GM18517 (cell line): Measurements from ENCODE around the gene MAP2K6.

ENCODE experiments used
- ATAC-seq: cut with Tn5 transposase; IDR thresholded peaks from one replicate; pipeline ENCODE4 v1.9.1; 2021; ENCODE audit warnings: mild to moderate bottlenecking, moderate library complexity; ENCODE audit not compliant: unreplicated experiment

The MAP2K6 gene

DNA sequence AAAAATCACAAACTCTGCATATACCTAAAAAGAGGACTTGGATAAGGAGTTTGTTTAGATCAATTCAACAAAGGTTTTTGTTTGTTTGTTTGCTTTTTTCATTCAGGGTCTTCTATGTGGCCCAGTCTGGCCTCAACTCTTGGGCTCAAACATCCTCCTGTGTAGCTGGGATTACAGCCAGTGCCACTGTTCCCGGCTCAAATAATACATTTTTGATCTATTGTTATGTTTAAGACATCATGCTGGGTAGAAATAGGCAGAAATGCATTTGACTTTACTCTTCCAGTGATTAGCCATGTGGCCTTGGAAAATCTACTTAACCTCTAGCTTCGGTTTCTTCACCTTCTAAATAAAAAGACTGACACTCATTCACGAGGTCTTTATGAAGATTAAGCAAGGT is 11.5 kb downstream of the MAP2K6 start:
- ATAC-seq: no peak

DNA sequence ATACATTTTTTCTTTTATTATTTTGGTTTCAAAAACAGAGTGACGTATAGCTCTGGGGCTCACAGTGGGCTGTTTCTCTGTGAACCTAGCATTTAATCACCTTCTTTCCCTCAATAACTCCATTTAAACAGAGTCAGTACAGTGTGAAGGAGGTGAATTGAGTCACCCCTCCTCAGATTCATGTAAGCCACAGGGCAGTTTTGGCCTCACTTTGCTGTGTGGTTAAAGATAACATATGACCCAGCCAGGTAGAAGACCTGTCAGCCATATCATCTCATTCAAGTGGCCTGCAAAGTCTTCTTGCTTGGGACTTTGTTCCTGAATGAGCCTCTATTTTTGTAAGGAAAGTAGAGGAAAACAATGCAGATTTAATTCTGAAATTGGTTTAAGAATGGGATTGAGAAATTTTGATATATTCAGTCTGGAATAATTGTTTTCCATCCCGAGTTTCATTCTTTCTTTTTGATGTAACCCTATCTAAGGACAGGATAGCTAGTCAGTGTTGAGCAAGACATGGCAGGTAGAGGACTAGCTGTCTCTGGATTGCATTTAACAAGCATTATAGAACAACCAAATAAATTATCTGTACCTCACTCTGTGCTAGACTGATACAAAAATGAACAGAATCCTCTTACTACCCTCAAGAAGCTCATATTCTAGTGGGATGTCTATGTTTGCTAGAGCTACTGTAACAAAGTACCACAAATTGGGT is 13.1 kb downstream of the MAP2K6 start:
- ATAC-seq: no peak

DNA sequence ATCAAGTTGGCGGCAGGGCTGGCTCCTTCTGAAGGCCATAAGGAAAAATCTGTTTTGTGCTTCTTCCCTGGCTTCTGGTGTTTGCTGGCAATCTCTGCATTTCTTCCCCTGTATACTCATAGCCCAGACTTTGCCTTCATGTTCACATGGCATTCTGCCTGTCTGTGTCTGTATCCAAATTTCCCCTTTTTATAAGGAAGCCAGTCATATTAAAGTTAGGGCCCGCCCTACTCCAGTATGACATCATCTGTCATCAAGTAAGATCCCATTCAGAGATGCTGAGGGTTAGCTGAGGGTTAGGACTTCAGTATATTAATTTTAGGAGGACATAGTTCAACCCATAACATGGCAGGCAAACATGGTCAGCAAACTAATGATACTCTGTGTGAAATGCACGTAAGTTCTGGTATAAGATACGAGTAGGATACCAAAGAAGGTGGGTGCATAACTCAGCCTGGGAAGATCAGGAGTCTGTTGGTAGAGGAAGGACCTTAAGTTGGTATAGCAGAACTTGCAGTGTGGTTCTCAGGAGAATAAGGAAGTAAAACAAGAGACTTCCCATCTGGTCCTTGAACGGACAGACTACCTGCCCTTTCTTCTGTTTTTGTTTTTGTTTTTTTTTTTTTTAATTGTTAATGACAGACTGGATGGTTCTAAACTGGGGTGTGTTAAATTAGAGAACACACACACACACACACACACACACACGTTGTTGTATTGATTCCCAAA is 13.9 kb downstream of the MAP2K6 start:
- ATAC-seq: no peak

DNA sequence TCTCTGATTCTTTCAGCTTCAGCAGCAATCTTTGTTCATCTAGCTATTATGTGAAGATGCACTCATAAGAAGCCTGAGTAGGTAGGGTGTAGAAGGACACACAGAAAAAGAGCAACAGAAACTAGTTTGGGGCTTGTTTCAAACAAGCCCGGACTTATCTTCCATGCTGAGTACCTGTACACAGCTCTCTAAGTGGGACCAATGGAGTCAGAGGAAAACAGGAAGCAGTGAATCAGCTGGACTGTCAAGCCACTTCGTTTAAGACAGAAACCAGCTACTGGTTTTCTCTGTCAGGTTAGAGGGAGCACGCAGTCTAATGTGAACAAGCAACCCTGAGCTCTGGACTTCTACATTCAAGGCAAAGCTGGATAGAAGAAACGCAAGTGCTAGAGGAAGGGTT is 16.0 kb downstream of the MAP2K6 start:
- peak; percentile 63 for ATAC-seq

DNA sequence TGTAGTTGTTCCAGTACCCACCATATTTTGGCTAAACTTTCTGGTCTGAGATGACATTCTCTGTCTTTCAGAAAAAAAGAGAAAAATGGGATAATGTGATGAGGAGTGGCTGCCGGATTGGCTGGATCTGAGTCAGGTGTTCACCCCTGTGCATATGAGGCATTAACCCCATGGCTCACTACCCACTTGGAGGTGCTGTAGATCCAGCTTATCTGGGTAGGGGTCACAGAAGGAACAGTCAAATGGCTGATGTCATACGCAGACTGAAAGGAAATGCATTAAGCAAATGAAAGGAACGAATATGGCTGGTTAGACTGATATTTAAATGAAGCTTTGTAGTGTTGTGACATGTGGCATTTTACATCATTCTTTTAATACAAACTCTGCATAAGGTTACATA is 17.3 kb downstream of the MAP2K6 start:
- no peak for ATAC-seq

DNA sequence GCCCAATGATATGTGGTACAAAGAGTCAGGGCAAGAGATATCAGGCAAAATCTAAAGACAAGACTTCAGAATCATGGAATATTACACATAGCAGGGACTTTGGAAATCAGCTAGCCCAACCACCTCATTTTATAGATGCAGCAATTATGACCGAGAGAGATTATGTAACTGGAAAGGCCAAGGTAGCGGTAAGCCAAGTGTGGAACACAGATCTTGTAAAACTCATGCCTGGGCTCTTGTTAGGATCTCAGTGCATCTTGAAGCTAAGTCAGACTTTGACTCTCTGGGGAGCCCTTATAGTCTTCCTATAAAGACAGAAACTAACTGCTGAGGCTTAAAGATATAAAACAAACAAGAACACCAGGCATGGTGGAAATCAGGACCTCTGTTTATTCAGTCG is 18.6 kb downstream of the MAP2K6 start:
- ATAC-seq: no peak

DNA sequence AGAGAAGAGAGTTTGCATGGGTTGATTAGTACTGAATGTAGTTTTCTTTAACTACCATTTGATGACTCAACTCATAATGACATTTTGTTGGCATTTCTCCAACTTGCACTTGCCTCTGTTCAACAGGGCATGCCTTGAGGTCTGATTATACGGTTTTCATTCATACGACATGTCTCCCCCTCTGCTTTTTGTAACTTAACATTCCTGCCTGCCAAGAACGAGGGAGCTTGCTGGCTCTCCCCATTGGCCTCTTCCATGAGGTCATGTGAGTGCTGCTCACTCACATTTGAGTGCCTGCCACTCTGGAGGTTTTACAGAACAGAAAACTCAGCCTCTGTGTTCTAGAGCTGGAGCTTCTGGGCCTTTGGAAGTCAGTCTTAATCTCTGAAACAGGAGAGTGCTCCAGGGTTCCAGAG is 19.7 kb downstream of the MAP2K6 start:
- no peak for ATAC-seq

DNA sequence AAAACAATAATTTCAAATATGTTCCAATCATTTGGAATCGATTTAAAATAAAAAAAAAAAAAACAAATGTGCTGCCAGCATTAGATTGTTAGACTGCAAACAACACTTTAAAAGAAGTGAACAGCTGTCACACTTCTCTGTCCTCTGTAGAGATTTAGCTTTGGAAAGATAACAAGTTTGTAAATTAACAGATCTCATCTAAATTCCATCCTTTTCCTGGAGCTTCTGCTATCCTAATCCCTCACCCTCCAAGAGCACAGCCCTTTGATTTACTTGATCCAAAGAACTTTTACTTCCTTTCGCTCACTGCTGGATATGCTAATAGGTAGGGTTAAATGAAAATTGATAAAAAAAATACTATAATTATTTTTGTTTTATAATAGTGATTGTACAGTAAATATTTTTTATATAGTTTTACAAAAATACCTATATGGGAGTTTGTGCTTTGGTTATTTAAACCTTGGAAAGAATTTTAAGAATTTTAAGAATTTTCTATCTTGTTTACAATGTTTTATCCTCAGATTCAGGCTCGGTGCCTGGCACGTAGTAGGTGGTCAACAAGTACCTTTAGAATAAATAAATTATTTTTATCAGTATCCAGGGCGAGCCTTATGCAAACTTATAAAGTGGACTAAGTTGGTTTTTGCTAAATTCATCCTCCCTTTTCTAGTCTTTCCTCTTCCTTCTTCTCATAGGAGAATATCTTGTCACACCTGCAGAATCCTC is 21.6 kb downstream of the MAP2K6 start:
- no peak for ATAC-seq

DNA sequence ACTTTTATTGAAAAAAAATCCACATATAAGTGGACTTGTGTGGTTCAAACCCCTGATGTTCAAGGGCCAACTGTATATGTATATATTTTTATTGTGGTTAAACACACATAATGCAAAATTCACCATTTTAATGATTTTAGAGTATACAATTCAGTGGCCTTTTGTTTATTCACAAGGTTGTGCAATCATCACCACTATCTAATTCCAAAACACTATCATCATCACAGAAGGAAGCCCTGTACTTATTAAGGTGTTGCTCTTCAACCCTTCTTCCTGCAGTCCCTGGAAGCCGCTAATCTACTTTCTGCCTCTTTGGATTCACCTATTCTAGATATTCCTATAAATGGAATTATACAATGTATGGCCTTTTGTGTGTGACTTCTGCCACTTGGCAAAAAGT is 23.0 kb downstream of the MAP2K6 start:
- no peak for ATAC-seq

DNA sequence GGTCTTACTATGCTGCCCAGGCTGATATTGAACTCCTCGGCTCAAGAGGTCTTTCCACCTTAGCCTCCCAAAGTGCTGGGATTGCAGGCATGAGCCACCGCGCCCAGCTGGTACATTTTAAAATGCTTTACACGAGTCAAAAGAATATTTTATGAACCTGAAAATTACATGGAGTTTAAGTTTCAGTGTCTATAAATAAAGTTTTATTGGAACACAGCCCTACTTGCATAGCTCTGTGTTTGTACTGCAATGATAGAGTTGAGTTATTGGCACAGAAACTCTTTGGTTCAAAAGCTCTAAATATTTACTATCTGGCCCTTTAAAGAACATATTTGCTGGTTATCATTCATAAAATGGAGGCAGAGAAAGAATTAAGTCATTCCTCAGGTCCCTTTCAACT is 24.3 kb downstream of the MAP2K6 start:
- ATAC-seq: no peak

DNA sequence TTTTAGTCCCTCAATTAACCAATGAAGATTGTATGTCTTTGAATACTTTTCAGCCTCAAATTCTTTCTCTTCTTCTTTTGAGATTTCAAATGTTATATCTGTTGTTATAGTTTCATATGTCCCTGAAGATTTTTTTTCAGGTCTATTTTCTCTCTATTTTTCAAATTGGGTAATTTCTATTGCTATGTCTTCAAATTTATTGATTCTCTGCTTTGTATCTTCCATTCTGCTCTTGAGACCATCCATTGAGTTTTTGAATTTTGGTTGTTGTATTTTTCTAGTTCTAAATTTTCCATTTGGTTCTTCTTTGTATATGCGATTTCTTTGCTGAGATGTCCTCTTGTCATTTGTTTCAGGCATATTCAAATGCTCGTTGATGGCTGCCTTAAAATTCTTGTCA is 26.7 kb downstream of the MAP2K6 start:
- no peak for ATAC-seq

DNA sequence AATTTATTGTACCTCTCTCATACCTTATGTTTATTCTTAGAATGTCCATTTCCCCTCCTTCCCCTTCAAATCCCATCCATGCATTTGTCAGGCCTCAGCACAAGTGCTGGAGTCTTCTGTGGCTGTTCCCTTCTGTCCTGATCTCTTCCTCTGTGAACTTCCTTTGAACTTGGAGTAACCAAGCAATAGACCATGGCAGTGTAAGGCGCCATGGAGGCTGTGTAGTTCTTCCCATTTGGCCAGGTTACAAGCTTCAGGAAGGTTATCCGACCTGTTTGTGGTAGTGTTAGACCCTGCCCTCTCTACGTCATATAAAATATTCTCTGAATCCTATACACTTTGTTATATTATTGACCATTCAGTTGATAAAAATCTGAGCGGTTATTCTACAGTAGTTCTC is 28.6 kb downstream of the MAP2K6 start:
- ATAC-seq: no peak

DNA sequence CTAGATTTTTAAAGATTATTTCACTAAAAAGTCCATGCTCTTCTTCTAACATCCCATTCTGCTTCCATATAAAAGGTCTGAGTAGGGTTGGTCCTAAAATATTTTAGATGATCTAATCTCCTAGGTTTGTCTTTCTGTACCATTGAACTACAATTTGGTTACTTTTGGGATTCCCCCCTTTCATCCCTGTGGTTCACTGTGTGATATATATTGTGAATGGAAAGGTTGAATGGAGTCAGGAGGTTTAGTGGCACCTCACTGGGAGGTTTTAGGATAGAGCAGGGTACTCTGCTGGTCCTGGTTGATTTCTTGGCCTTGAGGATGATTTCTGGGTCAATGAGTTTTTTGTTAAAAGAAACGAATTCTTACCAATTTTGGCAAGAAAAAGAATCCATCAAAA is 29.5 kb downstream of the MAP2K6 start:
- no peak for ATAC-seq

DNA sequence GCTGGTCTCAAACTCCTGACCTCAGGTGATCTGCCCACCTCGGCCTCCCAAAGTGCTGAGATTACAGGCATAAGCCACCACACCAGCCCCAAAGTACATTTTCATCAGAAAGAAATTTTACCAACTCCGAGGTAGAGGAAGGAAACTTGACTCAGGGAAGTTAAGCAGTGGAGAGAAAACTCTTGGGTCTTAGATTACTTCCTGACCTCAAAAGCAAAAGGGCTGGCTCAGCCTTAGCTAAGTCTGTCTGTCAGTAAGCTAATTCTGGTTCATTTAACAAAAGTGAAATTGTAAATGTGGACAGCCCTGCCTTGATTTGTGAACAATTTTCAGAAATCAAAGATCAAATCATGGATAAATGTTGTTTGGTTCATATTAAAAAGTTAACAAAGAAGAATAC is 30.6 kb downstream of the MAP2K6 start:
- ATAC-seq: no peak

DNA sequence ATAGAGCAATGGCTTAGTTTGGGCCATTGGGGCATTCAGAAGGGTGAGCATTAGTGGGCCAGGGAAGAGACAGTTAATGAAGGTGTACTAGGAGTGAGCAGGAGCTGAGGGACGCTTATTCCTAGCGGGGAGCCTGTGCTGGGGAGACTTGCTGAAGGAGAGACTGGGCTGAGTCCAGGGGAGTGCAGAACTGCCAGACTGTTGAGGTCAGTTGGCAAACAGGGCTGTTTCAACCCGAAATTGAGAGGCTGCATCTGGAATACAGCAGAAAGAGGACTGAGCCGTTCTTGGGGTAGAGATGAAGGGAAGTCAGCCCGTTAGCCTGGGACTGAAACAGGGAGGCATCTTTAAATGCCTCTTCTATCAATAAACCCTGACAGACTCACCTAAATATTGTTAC is 33.2 kb downstream of the MAP2K6 start:
- ATAC-seq: no peak

DNA sequence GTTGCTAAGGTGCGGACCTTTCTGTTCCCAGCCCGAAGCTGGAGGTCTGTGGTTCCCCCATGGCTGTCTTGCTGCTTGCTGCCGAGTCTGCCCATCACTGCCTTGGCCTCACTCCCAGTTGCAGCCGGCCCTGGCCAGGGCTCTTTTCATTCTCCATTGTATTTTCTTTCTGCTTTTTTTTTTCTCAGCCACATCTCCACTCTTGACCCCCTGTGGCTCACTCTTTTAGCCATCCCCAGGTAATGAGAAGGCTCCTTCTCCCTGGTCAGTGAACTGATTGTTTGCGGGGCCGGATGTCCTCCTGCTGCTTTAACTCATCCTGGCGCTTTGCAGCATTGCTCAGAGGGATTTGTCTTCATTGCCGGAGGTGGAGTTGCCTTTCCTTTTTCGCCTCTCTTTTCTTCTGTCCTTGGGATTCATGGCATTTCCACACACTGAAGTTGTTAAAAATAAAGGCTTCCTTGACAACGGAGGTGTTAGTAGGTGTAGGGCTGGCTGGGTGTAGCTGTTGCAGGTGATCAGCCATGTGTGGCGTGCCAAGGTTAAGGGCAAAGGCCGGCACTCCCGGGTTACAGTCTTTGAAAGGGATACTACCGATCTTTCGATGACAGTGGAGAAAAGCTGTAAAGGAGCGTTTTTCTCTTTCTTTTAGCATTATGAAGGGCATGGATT is 34.1 kb downstream of the MAP2K6 start:
- no peak for ATAC-seq

DNA sequence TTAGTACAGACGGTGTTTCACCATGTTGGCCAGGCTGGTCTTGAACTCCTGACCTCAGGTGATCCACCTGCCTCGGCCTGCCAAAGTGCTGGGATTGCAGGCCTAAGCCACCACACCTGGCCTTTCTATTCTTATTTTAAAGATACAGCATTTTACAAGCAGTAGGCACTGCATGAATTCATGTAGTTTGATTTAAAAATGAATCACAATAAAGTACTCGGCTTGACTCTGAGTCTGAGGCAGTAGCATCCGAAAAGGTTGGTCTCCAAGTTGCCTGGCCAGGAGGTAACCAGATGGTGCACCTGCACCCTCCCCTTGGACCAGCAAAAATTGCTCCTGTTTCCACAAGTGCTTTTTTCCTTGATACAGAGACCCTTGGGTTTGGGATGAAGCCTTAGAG is 35.6 kb downstream of the MAP2K6 start:
- ATAC-seq: no peak

DNA sequence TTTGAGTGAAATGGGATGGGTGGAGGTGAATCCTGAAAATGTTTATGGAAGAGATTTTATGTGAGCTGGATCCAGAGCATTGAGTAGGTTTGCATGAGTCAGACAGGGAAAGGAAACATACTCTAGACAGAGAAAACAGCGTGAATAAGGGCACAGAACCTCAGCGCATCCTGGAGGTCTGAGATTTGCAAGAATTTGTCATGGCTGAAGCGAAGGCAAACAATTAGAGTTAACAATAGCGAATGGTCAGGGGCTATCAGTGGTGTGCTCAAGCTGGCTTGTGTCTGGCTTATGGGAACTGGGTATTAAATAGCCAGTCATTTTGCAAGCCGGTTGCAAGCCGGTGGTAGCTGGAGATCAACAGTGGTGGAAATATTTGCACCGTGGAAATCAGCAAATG is 36.4 kb downstream of the MAP2K6 start:
- ATAC-seq: no peak

DNA sequence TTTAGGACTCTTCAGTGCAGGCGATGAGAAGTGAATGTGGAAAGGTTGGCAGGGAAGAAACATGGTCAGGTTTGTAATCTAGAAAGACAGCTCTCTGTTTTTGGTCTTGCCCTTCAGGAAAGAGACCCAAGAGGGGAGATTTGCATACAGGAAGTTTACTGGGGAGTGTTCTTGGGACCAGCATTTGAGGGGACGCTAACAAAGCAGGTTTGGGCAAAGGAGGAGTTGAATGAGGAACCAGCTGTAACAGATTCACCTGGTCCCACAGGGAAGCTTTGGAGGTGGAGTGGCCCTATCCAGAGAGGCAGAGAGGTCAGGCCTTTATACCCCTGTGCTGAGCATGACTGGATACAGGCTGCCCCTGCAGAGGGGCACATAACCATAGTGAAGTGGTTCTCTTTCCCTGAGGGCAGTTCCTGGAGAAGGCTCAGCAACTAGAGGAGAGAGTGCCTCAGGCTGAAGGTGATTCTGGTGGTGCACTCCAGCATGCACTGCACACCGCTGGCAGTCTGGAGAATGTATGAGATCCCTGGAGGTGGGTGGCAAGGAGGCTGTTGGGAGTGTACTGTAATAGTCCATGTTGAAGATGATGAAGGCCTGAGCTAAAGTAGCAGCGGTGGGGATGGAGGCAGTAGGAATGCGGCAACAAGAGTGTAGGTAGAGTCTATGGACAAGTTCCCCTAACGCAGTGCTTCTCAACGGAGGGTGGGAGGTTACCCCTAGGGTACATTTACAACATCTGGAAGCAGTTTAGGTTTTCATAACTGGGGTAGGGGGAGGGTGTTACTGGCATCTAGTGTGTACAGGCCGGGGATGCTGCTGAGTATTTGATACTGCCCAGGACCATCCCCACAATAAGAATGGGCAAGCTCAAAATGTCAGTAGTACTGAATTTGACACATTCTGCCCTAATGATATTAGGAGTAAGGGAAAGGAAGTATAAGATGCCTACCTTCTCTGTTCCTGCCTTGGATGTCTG is 37.2 kb downstream of the MAP2K6 start:
- peak; percentile 65 for ATAC-seq

DNA sequence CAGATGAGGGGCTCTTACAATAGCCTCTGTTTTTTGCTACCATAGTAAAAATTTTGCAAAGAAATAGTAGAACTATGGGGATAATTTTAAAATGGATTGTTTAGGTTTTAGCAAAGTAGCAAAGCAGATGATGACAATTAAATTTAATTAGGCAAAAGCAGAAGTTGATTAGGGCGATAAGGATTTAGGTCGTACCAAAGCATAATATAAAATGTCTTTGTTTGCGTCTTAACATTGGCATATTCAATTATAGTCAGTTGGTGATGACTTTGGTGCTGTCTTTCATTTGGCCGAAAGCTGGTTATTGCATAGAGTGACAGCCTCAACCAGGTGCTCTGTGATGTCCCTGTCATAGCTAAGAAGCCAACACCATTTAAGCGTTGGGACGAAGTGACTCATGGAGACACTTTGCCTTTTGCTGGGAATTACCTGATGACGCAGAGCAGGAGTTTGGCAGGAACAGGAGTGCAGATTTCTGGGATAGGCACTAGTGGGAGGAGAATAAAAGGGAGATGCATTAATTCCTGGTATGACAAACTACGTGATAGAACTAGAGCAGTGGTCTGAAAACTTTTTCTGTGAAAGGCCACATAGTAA is 38.3 kb downstream of the MAP2K6 start:
- ATAC-seq: no peak
